ENCODE data around the gene ALDOB. TPM values are rescaled to one million over a fixed set of nuclear protein-coding genes. Genes with fewer than 3 reads are reported as not detected.

ALDOB gene
- total and polyA plus RNA-seq, 4 donors: 527 to 2,132 (median 1,808) TPM

- TF ChIP-seq FOXA1 (IDR thresholded peaks at IDR 0.05): no peak
- TF ChIP-seq JUND (IDR thresholded peaks at IDR 0.05): no peak
These were observed 42.9 kb upstream of the ALDOB start (continued) for GRCh38 chr9:101478444-101478843.

- Histone ChIP-seq H3K27me3 (ENCODE audit: control insufficient read depth in 4 of 4, insufficient read depth in 4 of 4, low read length in 3 of 4) (peaks cover 0 to 2% (median 0%) of the 10 kb centered on the region in 4 donors), H3K4me3 (ENCODE audit: low read depth in 1 of 3, low read length in 3 of 3) (no peak overlapping the region), H3K4me1 (ENCODE audit: control insufficient read depth in 4 of 4, insufficient read depth in 4 of 4, low read length in 3 of 4) (no peaks in the 10 kb centered on the region), H3K36me3 (ENCODE audit: control insufficient read depth in 4 of 4, insufficient read depth in 3 of 4, low read depth in 1 of 4, low read length in 3 of 4) (peaks cover 0 to 4% (median 0%) of the 10 kb centered on the region in 4 donors), H3K9ac (ENCODE audit: low read depth in 1 of 2, low read length in 2 of 2) (no peak overlapping the region), H3K9me3 (ENCODE audit: control insufficient read depth in 4 of 4, low read length in 3 of 4) (no peaks in the 10 kb centered on the region), H3K27ac (ENCODE audit: low read depth in 1 of 2, low read length in 2 of 2) (no peak overlapping the region)
- 67% methylated on average over 1 of the region's 1 CpG for WGBS
- no peak for DNase-seq (ENCODE audit: low spot score)
- TF ChIP-seq, protein P1, sequence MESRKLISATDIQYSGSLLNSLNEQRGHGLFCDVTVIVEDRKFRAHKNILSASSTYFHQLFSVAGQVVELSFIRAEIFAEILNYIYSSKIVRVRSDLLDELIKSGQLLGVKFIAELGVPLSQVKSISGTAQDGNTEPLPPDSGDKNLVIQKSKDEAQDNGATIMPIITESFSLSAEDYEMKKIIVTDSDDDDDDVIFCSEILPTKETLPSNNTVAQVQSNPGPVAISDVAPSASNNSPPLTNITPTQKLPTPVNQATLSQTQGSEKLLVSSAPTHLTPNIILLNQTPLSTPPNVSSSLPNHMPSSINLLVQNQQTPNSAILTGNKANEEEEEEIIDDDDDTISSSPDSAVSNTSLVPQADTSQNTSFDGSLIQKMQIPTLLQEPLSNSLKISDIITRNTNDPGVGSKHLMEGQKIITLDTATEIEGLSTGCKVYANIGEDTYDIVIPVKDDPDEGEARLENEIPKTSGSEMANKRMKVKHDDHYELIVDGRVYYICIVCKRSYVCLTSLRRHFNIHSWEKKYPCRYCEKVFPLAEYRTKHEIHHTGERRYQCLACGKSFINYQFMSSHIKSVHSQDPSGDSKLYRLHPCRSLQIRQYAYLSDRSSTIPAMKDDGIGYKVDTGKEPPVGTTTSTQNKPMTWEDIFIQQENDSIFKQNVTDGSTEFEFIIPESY (IDR thresholded peaks at IDR 0.05): no peak
- TF ChIP-seq ATF3 (IDR thresholded peaks at IDR 0.05) (no peak), FOXA2 (IDR thresholded peaks at IDR 0.05) (no peak), MAX (IDR thresholded peaks at IDR 0.05) (no peak), SP1 (IDR thresholded peaks at IDR 0.05) (no peak), RXRA (IDR thresholded peaks at IDR 0.05) (no peak), FOXA1 (IDR thresholded peaks at IDR 0.05) (no peak), TAF1 (conservative IDR thresholded peaks at IDR 0.05) (no peak), REST (IDR thresholded peaks at IDR 0.05) (no peak), HNF4G (IDR thresholded peaks at IDR 0.05) (no peak), YY1 (IDR thresholded peaks at IDR 0.05) (no peak), EGR1 (IDR thresholded peaks at IDR 0.05; ENCODE audit: low read depth in 2 of 2) (no peak), HNF4A (conservative IDR thresholded peaks at IDR 0.05) (no peak), NR2F2 (IDR thresholded peaks at IDR 0.05) (no peak), JUND (IDR thresholded peaks at IDR 0.05) (no peak), RAD21 (IDR thresholded peaks at IDR 0.05) (no peak), GABPA (IDR thresholded peaks at IDR 0.05 in 1 of 2, conservative IDR thresholded peaks at IDR 0.05 in 1 of 2) (no peak)
- TF ChIP-seq, protein P2, sequence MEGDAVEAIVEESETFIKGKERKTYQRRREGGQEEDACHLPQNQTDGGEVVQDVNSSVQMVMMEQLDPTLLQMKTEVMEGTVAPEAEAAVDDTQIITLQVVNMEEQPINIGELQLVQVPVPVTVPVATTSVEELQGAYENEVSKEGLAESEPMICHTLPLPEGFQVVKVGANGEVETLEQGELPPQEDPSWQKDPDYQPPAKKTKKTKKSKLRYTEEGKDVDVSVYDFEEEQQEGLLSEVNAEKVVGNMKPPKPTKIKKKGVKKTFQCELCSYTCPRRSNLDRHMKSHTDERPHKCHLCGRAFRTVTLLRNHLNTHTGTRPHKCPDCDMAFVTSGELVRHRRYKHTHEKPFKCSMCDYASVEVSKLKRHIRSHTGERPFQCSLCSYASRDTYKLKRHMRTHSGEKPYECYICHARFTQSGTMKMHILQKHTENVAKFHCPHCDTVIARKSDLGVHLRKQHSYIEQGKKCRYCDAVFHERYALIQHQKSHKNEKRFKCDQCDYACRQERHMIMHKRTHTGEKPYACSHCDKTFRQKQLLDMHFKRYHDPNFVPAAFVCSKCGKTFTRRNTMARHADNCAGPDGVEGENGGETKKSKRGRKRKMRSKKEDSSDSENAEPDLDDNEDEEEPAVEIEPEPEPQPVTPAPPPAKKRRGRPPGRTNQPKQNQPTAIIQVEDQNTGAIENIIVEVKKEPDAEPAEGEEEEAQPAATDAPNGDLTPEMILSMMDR (IDR thresholded peaks at IDR 0.05; ENCODE audit: low read depth, low read length, missing input control): no peak
These were observed 42.2 kb upstream of the ALDOB start for GRCh38 chr9:101477736-101478135.
